Lower leg skin (tissue), 4 donors: Measurements from ENCODE around the gene ZNF790. TPM values are rescaled to one million over a fixed set of nuclear protein-coding genes. Genes with fewer than 3 reads are reported as not detected.
"Not testable (repeated sequence)": the region's sequence is repeated elsewhere in the genome, so short reads cannot be mapped to it uniquely, and the experiment has no call there.

ENCODE experiments used
- DNase-seq, 2 donors: peaks; one replicate each; pipeline ENCODE4 v3.0.0-alpha.2; 2019; ENCODE audit warnings: low spot score in 2 of 2
- H3K4me3 ChIP-seq: fragments of 200-600 bp; sonication (generic); 2 replicates; pipeline ENCODE4 v1.5.1; 2017; ENCODE audit warnings: mild to moderate bottlenecking, low read depth; ENCODE audit not compliant: poor library complexity, severe bottlenecking
- POLR2A ChIP-seq, 2 donors: fragments of 450-650 bp; IDR thresholded peaks; one replicate each; pipeline ENCODE4 v1.6.1; 2016 to 2017; ENCODE audit warnings: antibody characterized with exemption in 2 of 2, mild to moderate bottlenecking in 1 of 2, moderate library complexity in 1 of 2
- WGBS, 2 donors: methylation state at CpG; one replicate each; pipeline ENCODE4 v1.1.5; 2018; 5-methylcytosine and 5-hydroxymethylcytosine counted together
- intact Hi-C: fragments of 100-400 bp; cut with DNase I; formaldehyde crosslinking; loops from one replicate; pipeline ENCODE4 v1.15.0; 2023; ENCODE audit warnings: low total_unique reads
- total RNA-seq, 4 donors: library from RNA; depleted of rRNA; stranded (reverse); fragments of >200 nt; gene quantifications; one replicate each; pipeline ENCODE4 v1.1.0, GENCODE V29; 2016
- TF ChIP-seq, protein P1 (sequence below), 3 donors: fragments of 450-650 bp; IDR thresholded peaks; one replicate each; pipeline ENCODE4 v1.5.1; 2016; ENCODE audit warnings: antibody characterized with exemption in 3 of 3, mild to moderate bottlenecking in 3 of 3, moderate library complexity in 2 of 3

The ZNF790 gene
- total RNA-seq, 4 donors from 2014 or later = 3.5 to 9.1 (median 4.2) TPM

DNA sequence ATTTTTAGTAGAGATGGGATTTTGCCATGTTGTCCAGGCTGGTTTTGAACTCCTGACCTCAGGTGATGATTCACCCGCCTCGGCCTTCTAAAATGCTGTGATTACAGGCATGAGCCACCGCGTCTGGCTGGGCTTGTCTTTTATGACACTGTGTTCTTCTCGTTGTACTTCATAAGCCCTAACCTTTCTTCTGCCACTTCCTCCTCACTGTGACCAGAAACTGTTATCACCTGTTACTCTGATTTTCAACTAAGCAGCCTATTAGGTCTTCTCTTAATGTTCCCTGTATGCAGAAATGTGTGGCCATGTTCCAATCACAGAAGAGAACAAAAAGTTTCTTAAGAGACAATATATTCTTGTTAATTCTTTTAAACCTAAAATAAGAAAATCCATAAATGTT, 16.4 kb downstream of the ZNF790 start:
- intact Hi-C loops = no loop called here

DNA sequence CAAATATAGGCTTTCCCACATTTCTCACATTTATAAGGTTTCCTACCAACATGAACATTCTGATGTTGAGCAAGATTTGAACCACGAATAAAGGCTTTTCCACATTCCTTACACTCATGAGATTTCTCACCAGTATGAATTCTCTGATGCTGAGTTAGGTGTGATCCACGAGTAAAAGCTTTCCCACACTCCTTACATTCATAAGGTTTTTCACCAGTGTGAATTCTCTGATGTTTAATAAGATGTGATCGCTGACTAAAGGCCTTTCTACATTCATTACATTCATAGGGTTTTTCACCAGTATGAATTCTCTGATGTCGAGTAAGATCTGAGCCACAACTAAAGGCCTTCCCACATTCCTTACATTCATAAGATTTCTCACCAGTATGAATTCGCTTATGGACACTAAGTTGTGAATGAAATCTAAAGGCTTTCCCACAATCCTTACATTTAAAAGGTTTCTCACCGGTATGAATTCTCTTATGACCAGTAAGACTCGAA, 19.0 kb downstream of the ZNF790 start:
- intact Hi-C loops = no loop called here
- 97 to 98% methylated on average over 7 of the region's 7 CpGs for WGBS, 2 donors
- H3K4me3 ChIP-seq = no peak overlapping the region
- no peak for DNase-seq
- no peak for TF ChIP-seq POLR2A (IDR thresholded peaks at IDR 0.05)
- TF ChIP-seq, protein P1, sequence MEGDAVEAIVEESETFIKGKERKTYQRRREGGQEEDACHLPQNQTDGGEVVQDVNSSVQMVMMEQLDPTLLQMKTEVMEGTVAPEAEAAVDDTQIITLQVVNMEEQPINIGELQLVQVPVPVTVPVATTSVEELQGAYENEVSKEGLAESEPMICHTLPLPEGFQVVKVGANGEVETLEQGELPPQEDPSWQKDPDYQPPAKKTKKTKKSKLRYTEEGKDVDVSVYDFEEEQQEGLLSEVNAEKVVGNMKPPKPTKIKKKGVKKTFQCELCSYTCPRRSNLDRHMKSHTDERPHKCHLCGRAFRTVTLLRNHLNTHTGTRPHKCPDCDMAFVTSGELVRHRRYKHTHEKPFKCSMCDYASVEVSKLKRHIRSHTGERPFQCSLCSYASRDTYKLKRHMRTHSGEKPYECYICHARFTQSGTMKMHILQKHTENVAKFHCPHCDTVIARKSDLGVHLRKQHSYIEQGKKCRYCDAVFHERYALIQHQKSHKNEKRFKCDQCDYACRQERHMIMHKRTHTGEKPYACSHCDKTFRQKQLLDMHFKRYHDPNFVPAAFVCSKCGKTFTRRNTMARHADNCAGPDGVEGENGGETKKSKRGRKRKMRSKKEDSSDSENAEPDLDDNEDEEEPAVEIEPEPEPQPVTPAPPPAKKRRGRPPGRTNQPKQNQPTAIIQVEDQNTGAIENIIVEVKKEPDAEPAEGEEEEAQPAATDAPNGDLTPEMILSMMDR (IDR thresholded peaks at IDR 0.05) = no peak

More for the DNA sequence above, 16.4 kb downstream of the ZNF790 start:
- 94 to 98% methylated on average over 5 of the region's 5 CpGs for WGBS, 2 donors
- no peak for DNase-seq
- TF ChIP-seq POLR2A (IDR thresholded peaks at IDR 0.05) = no peak
- TF ChIP-seq, protein P1 (IDR thresholded peaks at IDR 0.05) = no peak
- no peak overlapping the region for H3K4me3 ChIP-seq

DNA sequence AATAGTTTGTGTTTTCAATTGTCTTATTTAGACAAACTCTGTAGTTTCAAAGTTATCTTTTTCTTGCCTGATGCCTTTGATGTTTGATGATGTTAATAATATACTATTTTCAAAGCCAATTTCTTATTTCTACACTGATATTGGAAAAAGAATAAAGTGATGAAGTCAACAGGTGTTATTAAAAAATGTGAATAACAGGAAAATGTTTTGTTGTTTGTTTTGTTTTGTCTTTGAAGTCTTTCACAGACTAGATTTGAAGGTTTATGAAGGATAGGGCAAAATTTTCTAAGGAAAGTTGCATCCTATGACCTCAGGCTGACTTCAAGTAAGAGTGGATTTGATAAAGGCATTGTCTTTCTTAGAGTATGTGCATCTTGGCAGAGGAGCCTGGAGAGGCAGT, 31.2 kb downstream of the ZNF790 start:
- no peak for DNase-seq
- no peak overlapping the region for H3K4me3 ChIP-seq
- intact Hi-C loops = no loop called here
- TF ChIP-seq, protein P1 (IDR thresholded peaks at IDR 0.05) = no peak
- no peak for TF ChIP-seq POLR2A (IDR thresholded peaks at IDR 0.05)

DNA sequence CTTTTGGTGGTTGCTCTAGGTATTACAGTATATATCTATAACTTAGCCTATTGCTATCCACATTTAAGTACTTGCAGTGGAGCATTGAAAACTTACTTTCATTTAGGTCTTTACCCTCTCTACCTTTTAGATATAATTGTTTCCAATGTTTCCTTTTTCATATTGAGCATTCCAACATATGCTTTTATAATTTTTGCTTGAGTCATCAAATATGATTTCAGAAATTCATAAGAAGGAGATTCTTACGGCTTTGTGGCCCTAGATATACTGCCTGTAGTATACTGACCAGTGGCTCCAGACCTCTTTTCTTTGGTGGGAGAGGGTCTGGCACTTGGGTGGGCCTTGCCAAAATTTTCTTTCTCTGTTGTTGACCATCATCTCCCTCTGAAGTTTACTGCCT, 32.8 kb downstream of the ZNF790 start:
- H3K4me3 ChIP-seq = no peak overlapping the region
- intact Hi-C loops = no loop called here
- 86 to 94% methylated on average over 1 of the region's 1 CpG for WGBS, 2 donors
- TF ChIP-seq POLR2A (IDR thresholded peaks at IDR 0.05) = no peak
- TF ChIP-seq, protein P1 (IDR thresholded peaks at IDR 0.05) = no peak
- DNase-seq = no peak

DNA sequence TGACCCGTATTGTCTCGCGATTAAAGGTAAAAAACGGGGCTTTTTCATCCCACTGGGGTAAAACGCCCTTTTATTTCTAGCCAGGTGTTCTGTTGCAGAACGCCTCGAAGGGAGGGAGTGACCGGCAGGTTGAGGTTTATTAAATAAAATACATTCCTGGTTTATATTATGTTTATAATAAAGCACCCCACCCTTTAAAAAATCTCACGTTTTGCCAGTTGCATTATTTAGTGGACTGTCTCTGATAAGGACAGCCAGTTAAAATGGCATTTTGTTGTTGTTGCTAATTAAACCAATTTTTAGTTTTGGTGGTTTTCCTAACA, 40.4 kb downstream of the ZNF790 start:
- intact Hi-C loops = no loop called here

DNA sequence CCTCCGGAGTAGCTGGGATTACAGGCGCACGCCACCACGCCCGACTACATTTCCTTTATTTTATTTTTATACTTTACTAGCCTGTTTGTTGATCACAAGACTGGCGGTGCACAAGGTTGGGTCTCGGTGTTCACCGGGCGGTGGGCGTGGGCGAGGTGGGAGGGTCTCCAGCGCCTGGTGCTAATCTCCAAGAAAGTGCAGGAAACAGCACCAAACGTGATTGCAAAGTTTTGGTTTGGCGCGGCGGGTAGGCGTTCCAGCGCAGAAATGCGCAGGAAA, 41.5 kb downstream of the ZNF790 start:
- WGBS, 2 donors = 12 to 16% methylated on average over 19 of the region's 19 CpGs
- no peak for DNase-seq
- TF ChIP-seq POLR2A (IDR thresholded peaks at IDR 0.05) = no peak
- TF ChIP-seq, protein P1 (IDR thresholded peaks at IDR 0.05) = no peak
- intact Hi-C loops = no loop called here
- H3K4me3 ChIP-seq = peak overlapping the region; percentile 36

More for the DNA sequence above, 40.4 kb downstream of the ZNF790 start:
- TF ChIP-seq POLR2A (IDR thresholded peaks at IDR 0.05) = no peak
- TF ChIP-seq, protein P1 (IDR thresholded peaks at IDR 0.05) = no peak
- 0% methylated on average over 9 of the region's 9 CpGs for WGBS, 2 donors
- peak overlapping the region; percentile 48 for H3K4me3 ChIP-seq
- no peak for DNase-seq

DNA sequence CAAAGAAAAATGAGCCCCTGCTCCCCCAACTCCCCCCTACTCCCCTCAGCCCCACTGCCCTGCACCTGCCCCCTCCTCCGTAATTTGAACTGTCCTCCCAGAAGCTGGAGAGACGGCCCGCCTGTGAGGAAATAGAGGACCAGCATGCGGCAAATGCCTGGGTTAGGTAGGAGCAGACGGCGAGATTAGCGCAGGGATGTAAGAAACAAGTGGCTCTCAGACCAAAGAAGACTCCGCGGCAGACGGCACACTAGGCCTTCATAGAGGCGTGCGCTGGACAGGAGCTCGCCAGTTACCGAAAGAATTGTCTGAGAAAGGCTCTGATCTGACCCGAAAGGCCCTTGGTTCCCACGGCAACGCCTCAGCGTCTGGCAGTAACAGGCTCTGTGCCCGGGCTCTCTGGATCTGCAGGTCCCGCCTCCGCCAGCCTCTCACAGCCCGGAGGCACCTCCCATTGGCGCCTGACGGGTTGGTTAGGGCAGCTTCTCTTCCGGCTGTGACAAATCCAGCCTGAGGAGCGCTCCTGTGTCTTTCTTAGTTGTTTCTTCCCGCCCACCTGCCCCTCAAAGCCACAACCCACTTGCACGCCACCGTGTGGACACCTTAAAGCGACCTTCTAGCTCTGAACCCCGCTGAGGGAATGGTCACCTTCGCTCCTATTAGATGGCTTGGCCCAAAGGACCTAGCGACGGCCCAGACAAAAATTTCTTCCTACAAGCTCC, 46.6 kb downstream of the ZNF790 start:
- DNase-seq, intact Hi-C loops, H3K4me3 ChIP-seq: not testable (repeated sequence)
- WGBS, 2 donors = 10 to 13% methylated on average over 26 to 34 of the region's 34 CpGs
